Natural killer cell (primary cell): Measurements from ENCODE around the gene SMARCC1. TPM values are rescaled to one million over a fixed set of nuclear protein-coding genes. Genes with fewer than 3 reads are reported as not detected.

Experiments
- ATAC-seq, 3 donors: fragments of 150-1000 bp in 2 of 3; fragments of 200-7000 bp in 1 of 3; cut with Tn5 transposase; 1 replicate in 1 of 3; 2 replicates in 2 of 3; pipeline ENCODE4 v1.10.0; 2021; ENCODE audit warnings: mild to moderate bottlenecking in 2 of 3, moderate library complexity in 2 of 3
- DNase-seq, 2 donors: peaks; one replicate each; pipeline versions ENCODE4 v3.0.0 to v3.0.0-alpha.2; 2013 to 2021; ENCODE audit warnings: mixed read lengths in 1 of 2
- H3K27ac ChIP-seq: one replicate; pipeline ENCODE4 v1.5.1; 2013; ENCODE audit warnings: mild to moderate bottlenecking, low read length
- H3K27me3 ChIP-seq: one replicate; pipeline ENCODE4 v1.6.1; 2013; ENCODE audit warnings: low read length; ENCODE audit not compliant: control insufficient read depth, insufficient read depth
- H3K36me3 ChIP-seq: one replicate; pipeline ENCODE4 v1.6.1; 2013; ENCODE audit warnings: low read length; ENCODE audit not compliant: control insufficient read depth, insufficient read depth
- H3K4me1 ChIP-seq: one replicate; pipeline ENCODE4 v1.6.1; 2013; ENCODE audit warnings: low read length; ENCODE audit not compliant: control insufficient read depth, insufficient read depth
- H3K4me3 ChIP-seq: one replicate; pipeline ENCODE4 v1.5.1; 2013; ENCODE audit warnings: low read length
- H3K9me3 ChIP-seq: one replicate; pipeline ENCODE4 v1.6.1; 2013; ENCODE audit warnings: low read length; ENCODE audit not compliant: control insufficient read depth, insufficient read depth
- H3K27ac Mint-ChIP-seq, 2 donors: one replicate each; pipeline ENCODE4 v1.8.0; 2022; ENCODE audit warnings: mild to moderate bottlenecking in 2 of 2, mixed read lengths in 2 of 2, moderate library complexity in 1 of 2
- H3K27me3 Mint-ChIP-seq, 2 donors: one replicate each; pipeline ENCODE4 v1.8.0; 2022; ENCODE audit warnings: low read depth in 2 of 2, mixed read lengths in 2 of 2
- H3K36me3 Mint-ChIP-seq: one replicate; pipeline ENCODE4 v1.8.0; 2022; ENCODE audit warnings: mixed read lengths
- H3K4me1 Mint-ChIP-seq, 2 donors: one replicate each; pipeline ENCODE4 v1.8.0; 2022; ENCODE audit warnings: mixed read lengths in 2 of 2
- H3K4me3 Mint-ChIP-seq: one replicate; pipeline ENCODE4 v1.8.0; 2022; ENCODE audit warnings: mild to moderate bottlenecking, moderate library complexity, mixed read lengths
- H3K9me3 Mint-ChIP-seq, 2 donors: one replicate each; pipeline ENCODE4 v1.8.0; 2022; ENCODE audit warnings: mixed read lengths in 2 of 2
- CTCF ChIP-seq: fragments of 200-600 bp; IDR thresholded peaks from one replicate; pipeline ENCODE4 v1.8.0; 2022; ENCODE audit warnings: antibody characterized with exemption
- WGBS: methylation state at CpG from one replicate; pipeline ENCODE4 v1.1.7; 2013; ENCODE audit warnings: missing lambda C conversion rate; ENCODE audit not compliant: insufficient coverage; 5-methylcytosine and 5-hydroxymethylcytosine counted together
- intact Hi-C: fragments of 100-400 bp; cut with micrococcal nuclease; formaldehyde crosslinking; loops from one replicate; pipeline ENCODE4 v1.14.2; 2022
- total RNA-seq, 4 donors: library from RNA; stranded (reverse); fragments of 120-200 nt in 1 of 4; gene quantifications; one replicate each; pipeline versions ENCODE4 v1.2.3 to v1.2.4, GENCODE V29; 2013 to 2022

SMARCC1 gene
- total RNA-seq, 3 donors from 2014 or later (not counting 1 experiment from before 2014, with no cell fraction given): 96.1 to 108 (median 102) TPM

GRCh38 chr3:47617086-47618010, 164.3 kb downstream of the SMARCC1 start:
- Histone ChIP-seq H3K9me3 (no peaks in the 10 kb centered on the region), H3K36me3 (peaks cover 57% of the 10 kb centered on the region), H3K4me1 (no peaks in the 10 kb centered on the region), H3K27me3 (no peaks in the 10 kb centered on the region), H3K4me3 (no peak overlapping the region), H3K27ac (no peak overlapping the region)
- no peaks in the 10 kb centered on the region for H3K27me3 Mint-ChIP-seq
- peak overlapping the region in 1 of 2 donors; percentile 54 for H3K27ac Mint-ChIP-seq
- WGBS: 92% methylated on average over 2 of the region's 5 CpGs
- peaks cover 26% of the 10 kb centered on the region for H3K36me3 Mint-ChIP-seq
- no peak overlapping the region for H3K4me3 Mint-ChIP-seq
- intact Hi-C loops: no loop called here
- no peaks in the 10 kb centered on the region for H3K4me1 Mint-ChIP-seq
- no peak for DNase-seq
- no peak for TF ChIP-seq CTCF
- H3K9me3 Mint-ChIP-seq: no peaks in the 10 kb centered on the region
- ATAC-seq: no peak

GRCh38 chr3:47614788-47615187, 166.9 kb downstream of the SMARCC1 start:
- Mint-ChIP-seq H3K27ac (no peak overlapping the region), H3K36me3 (peaks cover 26% of the 10 kb centered on the region), H3K4me3 (no peak overlapping the region), H3K4me1 (no peaks in the 10 kb centered on the region), H3K27me3 (no peaks in the 10 kb centered on the region), H3K9me3 (no peaks in the 10 kb centered on the region)
- no peak for TF ChIP-seq CTCF
- Histone ChIP-seq H3K4me1 (no peaks in the 10 kb centered on the region), H3K27ac (no peak overlapping the region), H3K4me3 (no peak overlapping the region), H3K9me3 (no peaks in the 10 kb centered on the region), H3K36me3 (peaks cover 53% of the 10 kb centered on the region), H3K27me3 (no peaks in the 10 kb centered on the region)
- WGBS: 100% methylated on average over 2 of the region's 2 CpGs
- intact Hi-C loops: no loop called here
- DNase-seq (no peak), ATAC-seq (no peak)

GRCh38 chr3:47613722-47614121, 168.0 kb downstream of the SMARCC1 start:
- Mint-ChIP-seq H3K9me3 (no peaks in the 10 kb centered on the region), H3K36me3 (peaks cover 16% of the 10 kb centered on the region), H3K27me3 (no peaks in the 10 kb centered on the region), H3K4me3 (no peak overlapping the region), H3K4me1 (no peaks in the 10 kb centered on the region), H3K27ac (no peak overlapping the region)
- Histone ChIP-seq H3K4me3 (no peak overlapping the region), H3K36me3 (peaks cover 51% of the 10 kb centered on the region), H3K27ac (no peak overlapping the region), H3K4me1 (no peaks in the 10 kb centered on the region), H3K27me3 (no peaks in the 10 kb centered on the region), H3K9me3 (no peaks in the 10 kb centered on the region)
- no peak for ATAC-seq
- intact Hi-C loops: no loop called here
- 97% methylated on average over 3 of the region's 4 CpGs for WGBS
- no peak for DNase-seq
- no peak for TF ChIP-seq CTCF
